Ovary (tissue), 9 donors: ENCODE measurements around the gene HIVEP3. TPM values are rescaled to one million over a fixed set of nuclear protein-coding genes. Genes with fewer than 3 reads are reported as not detected.

ENCODE experiments used
- DNase-seq, 5 donors: peaks; one replicate each; pipeline ENCODE4 v3.0.0-alpha.2; 2019 to 2020
- H3K27ac ChIP-seq, 2 donors: fragments of 200-600 bp; one replicate each; pipeline versions ENCODE4 v1.5.1 to v1.8.0; 2019 to 2022
- H3K27me3 ChIP-seq: fragments of 200-600 bp; one replicate; pipeline ENCODE4 v1.8.0; 2022
- H3K36me3 ChIP-seq: fragments of 200-600 bp; sonication (generic); one replicate; pipeline ENCODE4 v1.5.1; 2019
- H3K4me1 ChIP-seq: one replicate; pipeline ENCODE4 v1.8.1; 2013; ENCODE audit warnings: mild to moderate bottlenecking, moderate library complexity; ENCODE audit not compliant: insufficient read depth
- H3K4me3 ChIP-seq: fragments of 200-600 bp; sonication (generic); one replicate; pipeline ENCODE4 v1.5.1; 2017
- H3K9me3 ChIP-seq, 2 donors: fragments of 200-600 bp in 1 of 2; sonication (generic) in 1 of 2; one replicate each; pipeline versions ENCODE4 v1.5.1 to v1.8.1; 2013 to 2019; ENCODE audit warnings: mild to moderate bottlenecking in 1 of 2, moderate library complexity in 1 of 2
- CTCF ChIP-seq, 3 donors: fragments of 450-650 bp in 2 of 3; fragments of 200-600 bp in 1 of 3; IDR thresholded peaks; one replicate each; pipeline versions ENCODE4 v1.5.1 to v1.8.0; 2016 to 2022; ENCODE audit warnings: antibody characterized with exemption in 3 of 3, mild to moderate bottlenecking in 1 of 3
- EP300 ChIP-seq: sonication (generic); formaldehyde crosslinking; IDR thresholded peaks from one replicate; pipeline ENCODE4 v1.6.1; 2017; ENCODE audit warnings: antibody characterized with exemption
- POLR2A ChIP-seq: fragments of 450-650 bp; IDR thresholded peaks from one replicate; pipeline ENCODE4 v1.6.1; 2017; ENCODE audit warnings: antibody characterized with exemption, mild to moderate bottlenecking, moderate library complexity
- WGBS, 3 donors: extraction: QIAGEN DNeasy Blood & Tissue Kit in 1 of 3; methylation state at CpG; one replicate each; pipeline versions ENCODE4 v1.1.5 to v1.1.7; 2013 to 2017; 5-methylcytosine and 5-hydroxymethylcytosine counted together
- intact Hi-C, 4 donors: fragments of 100-400 bp; cut with DNase I; formaldehyde crosslinking; loops; one replicate each; pipeline versions ENCODE4 v1.11.0 to v1.15.1; 2022 to 2023
- polyA plus RNA-seq, 2 donors: library from polyadenylated mRNA; stranded (reverse); fragments of 200-250 nt in 1 of 2; fragments of 350-450 nt in 1 of 2; fragmentation: Illumina TruSeq in 1 of 2; extraction: RNeasy Lipid Tissue Mini Kit (QIAGEN cat#74804) in 1 of 2; gene quantifications; one replicate each; pipeline ENCODE4 v1.2.3, GENCODE V29; 2013 to 2014
- total RNA-seq, 7 donors: library from RNA; depleted of rRNA in 2 of 7; stranded (reverse); fragments of >200 nt in 2 of 7; fragmentation: NEBNext Ultra II Directional in 3 of 7; extraction: Animal tissue kit (Norgen Biotek cat#: 25700) in 3 of 7; gene quantifications; one replicate each; pipeline versions ENCODE4 v1.1.0 to v1.2.4, GENCODE V29; 2016 to 2023
- donor health status: DM: no; HTN: no; CAD: no; lungs with moderate emphysema.
- donor health status: DM: no; HTN: no; CAD: no.
- donor health status: Bipolar disorder and iron deficiency.
- donor health status: DM: yes; HTN: yes; CAD: no.
- donor health status: DM: no; HTN: no; CAD: no.
- donor health status: DM: yes; HTN: yes; CAD: no.

Gene HIVEP3
- total and polyA plus RNA-seq, 9 donors, result 3.0 to 7.5 (median 5.2) TPM

DNA sequence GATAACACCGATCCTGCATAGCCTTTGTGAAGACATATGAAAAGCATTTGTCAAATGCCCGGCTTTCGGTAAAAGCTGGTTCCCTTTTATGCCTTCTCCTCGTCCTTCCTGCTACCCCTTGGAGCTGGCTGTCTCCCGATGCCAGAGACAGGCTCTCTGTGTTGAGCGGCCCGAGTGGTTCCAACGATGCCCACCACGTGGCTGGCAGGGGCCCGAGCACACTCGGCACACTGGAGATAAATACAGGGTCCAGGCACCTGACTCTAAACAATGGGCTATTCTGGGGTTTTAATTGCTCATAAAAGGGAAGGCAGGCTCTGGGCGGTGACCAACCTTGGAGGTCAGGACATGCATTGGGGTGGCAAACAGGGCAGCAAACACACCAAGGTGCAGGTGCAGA, 207.1 kb downstream of the HIVEP3 start:
- Histone ChIP-seq H3K9me3 (no peaks in the 10 kb centered on the region), H3K36me3 (no peaks in the 10 kb centered on the region), H3K4me3 (no peak overlapping the region), H3K27ac (no peak overlapping the region), H3K4me1 (no peaks in the 10 kb centered on the region), H3K27me3 (no peaks in the 10 kb centered on the region)
- WGBS, 3 donors, result 86 to 92% (median 91%) methylated on average over 12 of the region's 12 CpGs
- intact Hi-C loops, result no loop called here
- no peak for TF ChIP-seq CTCF (IDR thresholded peaks at IDR 0.05)
- no peak for TF ChIP-seq POLR2A
- TF ChIP-seq EP300, result no peak
- no peak for DNase-seq

DNA sequence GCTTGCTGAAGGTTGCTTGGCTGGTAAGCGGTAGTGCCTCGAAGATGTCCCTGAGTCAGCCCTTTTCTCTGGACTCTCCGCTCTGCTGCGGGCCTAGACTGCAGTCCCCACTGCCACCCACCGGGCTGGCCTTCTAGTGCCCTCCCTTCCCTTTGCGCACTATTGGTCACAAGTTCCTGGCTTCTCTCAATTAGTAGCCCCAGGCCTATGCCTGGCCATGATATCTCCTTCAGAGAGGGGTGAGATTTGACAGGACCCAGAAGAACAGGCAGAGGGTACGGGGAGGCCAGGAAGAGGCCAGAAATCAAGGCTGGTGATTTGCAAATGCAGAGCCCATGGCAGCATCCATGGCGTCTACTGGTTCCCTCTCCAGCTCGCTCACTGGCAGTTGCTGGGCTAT, 207.7 kb downstream of the HIVEP3 start:
- Histone ChIP-seq H3K4me1 (no peaks in the 10 kb centered on the region), H3K9me3 (no peaks in the 10 kb centered on the region), H3K27ac (no peak overlapping the region), H3K4me3 (no peak overlapping the region), H3K36me3 (no peaks in the 10 kb centered on the region), H3K27me3 (no peaks in the 10 kb centered on the region)
- 94 to 95% (median 94%) methylated on average over 9 of the region's 9 CpGs for WGBS, 3 donors
- TF ChIP-seq CTCF (IDR thresholded peaks at IDR 0.05) (no peak), POLR2A (no peak), EP300 (no peak)
- intact Hi-C loops, result no loop called here
- DNase-seq, result no peak

DNA sequence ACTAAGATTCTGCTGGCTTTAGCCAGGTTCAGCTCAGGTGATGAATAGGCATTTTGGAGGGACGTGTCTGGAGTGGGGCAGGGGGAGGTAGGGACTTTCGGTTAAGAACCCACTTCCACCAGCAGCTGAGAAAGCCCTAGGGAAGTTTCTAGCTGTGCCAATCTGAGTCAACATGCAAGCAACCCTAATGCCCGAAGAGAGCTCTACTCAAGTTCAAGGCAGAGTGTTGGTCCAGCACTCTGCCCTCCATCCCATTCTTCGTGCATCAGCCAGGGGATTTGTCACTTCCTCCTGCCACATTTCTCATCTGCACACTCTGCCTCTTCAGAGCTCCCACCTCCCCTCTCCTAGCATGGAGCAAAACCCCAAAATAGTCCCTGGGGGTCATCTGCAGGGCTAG, 208.8 kb downstream of the HIVEP3 start:
- H3K4me3 ChIP-seq, result no peak overlapping the region
- H3K9me3 ChIP-seq, result no peaks in the 10 kb centered on the region
- intact Hi-C loops, result no loop called here
- H3K27me3 ChIP-seq, result no peaks in the 10 kb centered on the region
- no peak for DNase-seq
- no peak overlapping the region for H3K27ac ChIP-seq
- H3K4me1 ChIP-seq, result no peaks in the 10 kb centered on the region
- 84 to 94% (median 87%) methylated on average over 4 of the region's 4 CpGs for WGBS, 3 donors
- TF ChIP-seq CTCF (IDR thresholded peaks at IDR 0.05), result no peak
- no peaks in the 10 kb centered on the region for H3K36me3 ChIP-seq

GRCh38 chr1:41709331-41709730, 209.4 kb downstream of the HIVEP3 start:
- no peak for DNase-seq
- intact Hi-C loops, result no loop called here
- H3K9me3 ChIP-seq, result no peaks in the 10 kb centered on the region
- WGBS, 3 donors, result 87 to 90% (median 88%) methylated on average over 4 of the region's 4 CpGs
- no peak overlapping the region for H3K4me3 ChIP-seq
- H3K27me3 ChIP-seq, result no peaks in the 10 kb centered on the region
- H3K36me3 ChIP-seq, result no peaks in the 10 kb centered on the region
- no peaks in the 10 kb centered on the region for H3K4me1 ChIP-seq
- H3K27ac ChIP-seq, result no peak overlapping the region
- no peak for TF ChIP-seq POLR2A
- no peak for TF ChIP-seq CTCF (IDR thresholded peaks at IDR 0.05)
- no peak for TF ChIP-seq EP300

DNA sequence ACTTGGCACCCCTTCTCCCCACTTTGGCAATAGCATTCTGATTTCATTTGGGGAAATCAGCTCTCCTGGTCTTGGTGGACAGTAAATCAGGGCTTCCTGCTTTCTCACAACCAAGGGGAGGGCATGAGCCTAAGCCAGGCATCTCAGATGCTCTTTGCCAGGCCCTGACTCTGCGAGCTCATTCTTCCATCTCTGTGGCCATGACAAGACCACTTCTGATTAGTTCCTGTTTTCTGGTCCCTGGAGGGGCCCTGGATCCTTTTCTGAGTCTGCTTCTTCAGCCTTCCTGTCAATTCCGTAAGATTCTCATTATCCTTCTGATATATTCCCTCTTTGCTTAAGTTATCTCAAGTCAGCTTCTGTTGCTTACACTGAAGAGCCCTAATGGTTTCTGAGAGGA, 210.4 kb downstream of the HIVEP3 start:
- no peak overlapping the region for H3K4me3 ChIP-seq
- no peaks in the 10 kb centered on the region for H3K27me3 ChIP-seq
- TF ChIP-seq CTCF (IDR thresholded peaks at IDR 0.05) (no peak), EP300 (no peak), POLR2A (no peak)
- DNase-seq, result no peak
- intact Hi-C loops, result no loop called here
- no peak overlapping the region for H3K27ac ChIP-seq
- H3K9me3 ChIP-seq, result no peaks in the 10 kb centered on the region
- no peaks in the 10 kb centered on the region for H3K4me1 ChIP-seq
- 83 to 93% (median 91%) methylated on average over 2 of the region's 2 CpGs for WGBS, 3 donors
- H3K36me3 ChIP-seq, result no peaks in the 10 kb centered on the region
